HG03558 (cell line): ENCODE data around the gene SPDYE16.
"Not testable (repeated sequence)": the region's sequence is repeated elsewhere in the genome, so short reads cannot be mapped to it uniquely, and the experiment has no call there.

Experiments
- ATAC-seq: cut with Tn5 transposase; IDR thresholded peaks from one replicate; pipeline ENCODE4 v1.9.1; 2021; ENCODE audit warnings: moderate number of reproducible peaks; ENCODE audit not compliant: unreplicated experiment; ENCODE audit errors: extremely low read depth

Gene SPDYE16, protein sequence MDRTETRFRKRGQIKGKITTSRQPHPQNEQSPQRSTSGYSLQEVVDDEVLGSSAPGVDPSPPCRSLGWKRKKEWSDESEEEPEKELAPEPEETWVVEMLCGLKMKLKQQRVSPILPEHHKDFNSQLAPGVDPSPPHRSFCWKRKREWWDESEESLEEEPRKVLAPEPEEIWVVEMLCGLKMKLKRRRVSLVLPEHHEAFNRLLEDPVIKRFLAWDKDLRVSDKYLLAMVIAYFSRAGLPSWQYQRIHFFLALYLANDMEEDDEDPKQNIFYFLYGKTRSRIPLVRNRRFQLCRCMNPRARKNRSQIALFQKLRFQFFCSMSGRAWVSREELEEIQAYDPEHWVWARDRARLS

GRCh38 chr7:76543197-76543596 is at the start of gene SPDYE16:
Gene SPDYE16 (minus strand): TSS chr7:76543297. CDS start chr7:76541459, 1,838 bp downstream.
- not testable (repeated sequence) for ATAC-seq

DNA sequence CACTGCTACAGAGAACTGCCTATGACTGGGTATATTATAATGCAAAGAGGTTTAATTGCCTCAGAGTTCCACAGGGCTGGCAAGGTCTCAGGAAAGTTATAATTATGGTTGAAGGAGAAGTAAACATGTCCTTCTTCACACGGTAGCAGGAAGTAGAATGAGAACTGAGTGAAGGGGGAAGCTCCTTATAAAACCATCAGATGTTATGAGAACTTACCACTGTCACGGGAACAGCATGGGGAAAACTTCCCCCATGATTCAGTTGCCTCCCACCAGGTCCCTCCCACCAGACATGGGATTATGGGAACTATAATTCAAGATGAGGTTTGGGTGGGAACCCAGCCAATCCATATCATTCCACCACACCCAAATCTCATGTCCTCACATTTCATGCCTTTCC is 49.6 kb upstream of the SPDYE16 start:
- ATAC-seq: not testable (repeated sequence)

DNA sequence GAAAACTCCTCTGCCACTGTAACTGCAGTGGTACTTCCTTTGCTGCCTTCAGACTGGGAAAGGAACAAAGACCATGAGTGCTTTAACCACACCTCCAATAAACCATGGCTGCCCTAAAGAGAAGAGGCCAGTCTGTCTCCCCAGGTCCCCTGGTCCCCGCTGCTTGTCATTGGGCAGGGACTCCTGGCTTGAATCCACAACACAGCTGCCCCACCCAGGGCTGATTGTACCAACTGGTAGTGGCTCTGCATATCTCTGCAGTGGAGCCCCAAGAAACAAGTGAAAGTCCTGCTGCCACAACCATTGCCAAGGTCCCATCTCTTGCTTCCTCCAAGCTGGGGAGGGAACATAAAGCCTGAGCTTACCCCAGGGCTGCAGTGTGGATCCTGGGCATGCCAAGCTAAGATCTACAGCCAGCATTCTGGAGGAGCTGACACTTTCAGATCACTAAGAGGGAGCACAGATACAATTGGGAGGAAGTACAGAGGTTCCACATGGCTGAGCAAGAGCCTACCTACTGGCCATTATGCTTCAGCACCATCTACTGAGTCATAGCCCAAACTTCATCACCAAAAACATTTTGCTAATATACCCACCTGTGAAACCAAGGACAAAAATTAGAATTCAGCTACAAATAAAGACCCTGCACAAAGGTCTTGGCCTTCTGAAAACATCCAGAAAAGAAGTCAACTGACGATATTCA is 48.7 kb upstream of the SPDYE16 start:
- ATAC-seq: not testable (repeated sequence)

DNA sequence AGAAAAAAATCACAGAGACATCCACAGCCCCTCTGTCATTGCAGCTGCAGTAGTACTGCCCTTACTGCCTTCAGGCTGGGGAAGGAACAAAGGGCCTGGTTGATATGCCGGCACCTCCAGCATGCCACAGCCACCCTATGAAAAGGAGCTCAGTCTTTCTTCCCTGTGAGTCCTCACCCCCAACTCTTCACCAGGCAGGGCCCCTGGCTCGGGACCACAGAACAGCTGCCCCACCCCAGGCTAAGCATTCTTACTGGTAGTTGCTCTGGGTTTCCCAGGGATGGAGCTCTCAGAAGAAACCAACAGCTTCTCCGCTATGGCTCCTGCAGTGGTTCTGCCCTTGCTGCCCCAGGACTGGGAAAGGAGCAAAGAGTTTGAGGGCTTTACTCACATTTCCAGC is 47.9 kb upstream of the SPDYE16 start:
- ATAC-seq: not testable (repeated sequence)

GRCh38 chr7:76588586-76588985 is 45.5 kb upstream of the SPDYE16 start:
- not testable (repeated sequence) for ATAC-seq

GRCh38 chr7:76586585-76587315 is 43.7 kb upstream of the SPDYE16 start:
- not testable (repeated sequence) for ATAC-seq

DNA sequence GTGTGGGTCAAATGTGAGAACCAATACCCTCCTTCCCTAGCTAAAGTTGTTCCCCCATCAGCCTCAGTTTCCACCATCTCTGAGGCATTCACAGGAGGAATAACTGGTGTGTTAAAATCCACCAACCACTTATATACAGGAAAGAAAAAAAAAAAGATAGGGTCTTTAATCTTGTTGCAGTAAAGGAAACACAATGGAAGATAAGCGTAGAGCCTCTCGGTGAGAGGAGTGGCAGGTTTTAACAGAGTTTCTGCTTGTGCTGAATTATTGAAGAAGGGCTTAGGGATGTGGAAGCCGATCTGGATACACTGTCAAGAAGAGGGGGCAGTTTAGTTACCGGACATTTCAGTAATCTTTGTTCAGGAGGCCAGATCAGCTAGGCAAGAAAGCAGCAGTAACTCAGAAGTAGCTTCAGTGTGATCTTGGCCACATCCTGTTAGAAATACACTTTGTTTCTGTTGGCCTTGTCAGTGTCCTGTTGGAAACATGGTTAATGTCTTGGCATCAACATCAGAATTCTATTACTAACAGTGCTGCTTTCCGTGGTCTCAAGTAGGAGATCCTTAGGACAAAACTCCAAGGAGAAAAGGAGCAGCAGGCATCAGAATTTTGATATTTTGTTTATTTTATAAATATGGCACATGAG is 40.7 kb upstream of the SPDYE16 start:
- ATAC-seq: not testable (repeated sequence)

DNA sequence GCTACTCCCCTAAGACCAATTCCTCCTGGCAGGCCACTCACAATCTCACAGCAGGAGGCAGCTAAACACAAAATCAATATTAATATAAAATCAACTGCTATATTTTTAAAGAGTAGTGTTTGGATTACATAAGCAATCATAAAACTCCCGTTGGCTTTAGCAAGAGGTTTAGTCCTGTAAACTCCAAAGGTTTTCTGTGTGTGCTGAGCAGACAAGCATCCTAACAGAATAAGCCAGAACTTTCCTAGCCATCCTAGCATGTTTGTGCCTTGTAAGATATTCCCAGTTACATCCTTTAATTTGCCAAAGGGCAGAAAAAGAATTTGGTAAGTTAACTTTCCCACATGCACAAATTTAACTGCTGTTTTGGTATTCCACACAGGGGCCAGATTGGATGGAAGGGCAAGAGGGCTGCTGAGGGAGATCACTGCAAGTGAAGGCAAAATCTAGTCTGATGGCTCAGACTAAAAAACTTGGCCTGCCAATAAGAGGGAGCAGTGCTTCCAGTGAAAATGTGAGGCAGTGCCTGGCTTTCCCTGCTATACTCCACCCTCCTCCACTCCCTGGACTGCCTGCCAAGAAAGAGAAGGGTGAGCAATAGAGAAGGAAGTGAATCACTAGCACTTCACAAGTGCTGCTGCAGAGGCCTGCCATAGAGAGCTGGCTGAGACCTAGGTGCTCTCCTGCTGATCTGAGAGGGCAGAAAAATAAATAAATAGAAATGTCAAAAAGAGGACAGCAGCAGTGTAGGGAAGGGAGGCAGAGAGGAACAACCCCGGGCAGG is 39.9 kb upstream of the SPDYE16 start:
- not testable (repeated sequence) for ATAC-seq

- not testable (repeated sequence) for ATAC-seq
These were observed 33.0 kb upstream of the SPDYE16 start for GRCh38 chr7:76575919-76576655.

DNA sequence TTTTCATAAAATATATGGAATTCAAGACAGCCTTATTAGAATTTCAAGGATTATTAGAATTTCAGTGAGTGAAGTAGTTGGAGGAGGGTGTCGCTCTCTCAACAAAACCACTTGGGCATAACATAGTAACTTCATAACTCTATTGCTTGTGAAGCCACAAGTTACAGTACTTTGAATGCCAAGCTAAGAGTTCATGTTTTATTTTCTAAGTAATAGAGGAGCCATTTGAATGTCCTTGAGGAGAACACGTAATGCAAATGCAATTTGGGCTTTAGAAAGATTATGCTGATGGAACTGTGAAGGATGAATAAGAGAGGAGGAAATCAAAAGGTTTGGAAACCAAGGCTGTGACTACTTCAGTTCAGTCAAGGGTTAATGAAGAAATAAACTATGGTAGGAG is 32.3 kb upstream of the SPDYE16 start:
- ATAC-seq: not testable (repeated sequence)

- not testable (repeated sequence) for ATAC-seq
These were observed 29.2 kb upstream of the SPDYE16 start for GRCh38 chr7:76572296-76572695.

DNA sequence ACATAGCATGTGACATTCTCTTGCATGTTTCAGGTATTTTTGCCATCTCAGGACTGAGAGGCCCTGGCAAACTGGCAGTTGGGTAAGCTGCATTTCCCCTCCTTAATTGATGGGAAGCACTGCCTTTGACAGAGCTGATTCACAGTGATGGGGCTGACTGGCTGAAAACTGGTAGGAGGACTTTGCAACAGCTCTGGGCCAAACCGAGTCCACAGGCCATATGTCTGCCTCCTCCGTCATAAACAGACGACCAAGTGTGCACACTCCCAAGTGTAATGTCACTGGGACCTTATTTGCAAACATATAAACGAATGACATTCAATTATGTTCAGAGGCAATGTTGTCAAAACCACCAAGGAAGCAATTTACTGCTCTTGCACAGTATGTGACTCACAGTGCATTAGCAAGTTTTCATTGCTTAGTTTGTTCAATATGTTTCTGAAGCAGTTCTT is 27.3 kb upstream of the SPDYE16 start:
- ATAC-seq: not testable (repeated sequence)

GRCh38 chr7:76568742-76569141 is 25.6 kb upstream of the SPDYE16 start:
- ATAC-seq: not testable (repeated sequence)

- not testable (repeated sequence) for ATAC-seq
These were observed 24.7 kb upstream of the SPDYE16 start for GRCh38 chr7:76567753-76568152.

DNA sequence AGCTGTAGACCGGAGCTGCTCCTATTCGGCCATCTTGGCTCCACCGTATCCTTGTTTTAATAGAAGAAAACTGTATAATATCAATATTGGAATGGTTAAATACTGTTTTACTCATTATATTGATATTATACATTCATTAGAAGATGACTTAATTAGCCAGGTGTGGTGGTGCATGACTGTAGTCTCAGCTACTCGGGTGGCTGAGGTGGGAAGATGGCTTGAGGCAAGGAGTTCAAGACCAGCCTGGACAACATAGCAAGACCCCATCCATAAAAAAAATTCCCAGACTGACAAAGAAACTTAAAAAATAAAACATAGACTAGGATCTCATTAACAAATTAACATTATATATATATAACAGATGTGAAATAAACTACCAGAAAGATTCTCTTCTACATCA is 24.2 kb upstream of the SPDYE16 start:
- not testable (repeated sequence) for ATAC-seq

DNA sequence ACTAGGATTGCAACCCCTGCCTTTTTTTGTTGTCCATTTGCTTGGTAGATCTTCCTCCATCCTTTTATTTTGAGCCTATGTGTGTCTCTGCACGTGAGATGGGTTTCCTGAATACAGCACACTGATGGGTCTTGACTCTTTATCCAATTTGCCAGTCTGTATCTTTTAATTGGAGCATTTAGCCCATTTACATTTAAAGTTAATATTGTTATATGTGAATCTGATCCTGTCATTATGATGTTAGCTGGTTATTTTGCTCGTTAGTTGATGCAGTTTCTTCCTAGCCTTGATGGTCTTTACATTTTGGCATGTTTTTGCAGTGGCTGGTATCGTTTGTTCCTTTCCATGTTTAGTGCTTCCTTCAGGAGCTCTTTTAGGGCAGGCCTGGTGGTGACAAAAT is 21.9 kb upstream of the SPDYE16 start:
- ATAC-seq: not testable (repeated sequence)

DNA sequence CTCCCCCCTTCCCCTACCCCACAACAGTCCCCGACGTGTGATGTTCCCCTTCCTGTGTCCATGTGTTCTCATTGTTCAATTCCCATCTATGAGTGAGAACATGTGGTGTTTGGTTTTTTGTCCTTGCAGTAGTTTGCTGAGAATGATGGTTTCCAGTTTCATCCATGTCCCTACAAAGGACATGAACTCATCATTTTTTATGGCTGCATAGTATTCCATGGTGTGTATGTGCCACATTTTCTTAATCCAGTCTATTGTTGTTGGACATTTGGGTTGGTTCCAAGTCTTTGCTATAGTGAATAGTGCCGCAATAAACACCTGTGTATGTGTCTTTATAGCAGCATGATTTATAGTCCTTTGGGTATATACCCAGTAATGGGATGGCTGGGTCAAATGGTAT is 18.2 kb upstream of the SPDYE16 start:
- ATAC-seq: not testable (repeated sequence)

DNA sequence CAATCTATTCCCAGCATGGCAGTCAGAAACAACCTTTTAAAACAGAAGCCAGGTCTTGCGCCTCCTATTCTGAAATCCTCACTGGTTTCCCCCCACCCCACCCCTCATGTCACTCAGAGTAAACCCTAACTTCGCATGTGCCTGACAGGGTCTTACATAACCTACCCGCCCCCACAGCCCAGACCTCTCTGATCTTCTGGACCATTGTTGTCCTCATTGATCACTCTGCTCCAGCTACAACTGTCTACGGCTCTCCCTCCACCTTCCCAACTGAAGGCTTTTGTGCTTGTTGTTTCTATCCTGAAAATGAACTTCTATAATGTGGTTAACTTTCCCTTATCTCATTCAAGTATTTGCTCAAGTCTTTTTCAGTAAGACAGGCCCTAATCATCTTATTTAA is 17.1 kb upstream of the SPDYE16 start:
- not testable (repeated sequence) for ATAC-seq

DNA sequence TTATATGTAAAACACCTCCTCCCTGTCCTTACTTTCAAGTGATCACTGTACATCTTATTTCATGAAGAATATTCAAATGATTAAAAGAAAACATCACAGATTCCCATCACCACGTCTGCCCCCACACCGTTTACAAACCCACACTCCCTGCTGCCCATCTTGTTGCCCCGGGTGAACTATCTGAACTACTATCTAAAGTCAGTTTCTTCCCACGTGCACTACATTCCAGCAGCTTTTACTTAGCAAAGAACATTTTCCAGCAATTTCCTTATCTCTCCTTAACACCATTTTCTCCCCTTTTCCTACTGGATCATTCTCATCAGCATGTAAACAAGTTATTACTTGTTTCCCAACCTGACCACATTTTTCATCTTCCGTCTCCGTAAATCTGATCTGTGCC is 16.6 kb upstream of the SPDYE16 start:
- not testable (repeated sequence) for ATAC-seq
